Left ventricle myocardium superior (tissue), 1 donor: ENCODE results near the gene S1PR3. TPM values are rescaled to one million over a fixed set of nuclear protein-coding genes. Genes with fewer than 3 reads are reported as not detected.

Experiments used
- ATAC-seq: fragments of 200-7000 bp; cut with Tn5 transposase; one replicate; pipeline ENCODE4 v1.9.1; 2020; ENCODE audit warnings: mild to moderate bottlenecking, moderate library complexity
- DNase-seq: peaks from one replicate; pipeline ENCODE4 v3.0.0-alpha.2; 2020
- intact Hi-C: fragments of 100-400 bp; cut with micrococcal nuclease; formaldehyde crosslinking; loops from one replicate; pipeline ENCODE4 v1.11.0; 2022
- total RNA-seq: library from RNA; stranded (reverse); fragmentation: NEBNext Ultra II Directional; extraction: Animal tissue kit (Norgen Biotek cat#: 25700); gene quantifications from one replicate; pipeline ENCODE4 v1.2.1, GENCODE V29; 2021
- donor health status: DM: no; HTN: yes; CAD: no; lungs with severe emphysema.

The S1PR3 gene
- total RNA-seq, 1 donor from 2014 or later = 19.8 TPM

DNA sequence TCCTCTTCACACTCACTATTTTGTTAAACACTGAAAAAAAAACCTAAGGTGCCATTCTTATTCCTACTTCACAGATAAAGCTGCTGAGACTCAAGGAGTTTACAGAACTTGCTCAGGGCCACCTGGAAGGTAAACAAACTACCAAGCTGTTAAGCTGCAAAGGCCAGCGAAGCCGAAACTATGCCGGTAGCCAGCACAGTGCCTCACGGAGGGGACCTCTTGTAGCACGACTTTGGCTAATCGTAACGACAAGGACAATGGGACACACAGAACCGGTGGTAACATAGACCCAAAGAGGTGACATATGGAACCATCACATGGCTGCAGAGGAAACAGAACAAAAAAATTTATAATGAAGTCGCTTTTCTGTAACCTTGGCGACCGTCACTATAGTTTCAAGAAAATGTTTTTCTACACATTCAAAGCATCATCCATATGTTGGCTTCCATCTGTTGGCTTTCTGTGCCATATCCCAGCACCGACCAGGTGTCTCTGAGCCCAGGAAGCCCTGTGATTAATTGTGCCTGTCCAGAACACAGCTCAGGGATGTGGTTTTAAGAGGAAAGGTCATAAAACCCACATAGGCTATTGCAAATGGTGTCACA is 60.3 kb downstream of the S1PR3 start:
- no peak for ATAC-seq
- no peak for DNase-seq
- intact Hi-C loops = no loop called here

DNA sequence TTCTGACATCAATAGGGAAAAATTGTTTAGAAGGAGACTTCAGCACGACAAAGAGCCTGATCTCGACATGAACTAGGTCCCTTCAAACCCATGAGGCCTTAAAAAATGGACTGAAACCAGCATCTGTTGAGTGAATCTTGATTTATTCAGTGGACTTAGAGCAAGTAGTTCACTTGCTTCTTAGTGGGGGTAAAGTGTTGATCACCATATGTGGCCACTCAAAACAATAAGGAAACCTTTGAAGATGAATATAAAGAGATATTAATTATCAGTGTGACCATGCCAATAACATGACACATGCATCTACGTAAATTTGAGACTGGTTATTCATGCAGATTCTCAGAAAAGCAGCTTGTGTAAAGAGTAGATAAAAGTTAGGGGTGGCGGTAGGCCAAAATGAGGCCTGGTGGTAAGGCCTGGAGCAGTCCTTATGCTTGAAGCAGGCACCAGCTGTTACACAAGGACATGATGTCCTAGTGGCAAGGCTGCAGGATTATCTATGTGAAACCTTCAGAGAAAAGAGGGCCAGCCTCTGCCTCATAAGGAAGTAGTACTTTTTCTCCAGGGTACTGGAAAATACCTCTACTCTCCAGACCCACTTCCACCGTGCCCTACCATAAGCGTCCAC is 61.3 kb downstream of the S1PR3 start:
- ATAC-seq (peak; percentile 91), DNase-seq (peak; percentile 43)
- intact Hi-C loops = no loop called here

DNA sequence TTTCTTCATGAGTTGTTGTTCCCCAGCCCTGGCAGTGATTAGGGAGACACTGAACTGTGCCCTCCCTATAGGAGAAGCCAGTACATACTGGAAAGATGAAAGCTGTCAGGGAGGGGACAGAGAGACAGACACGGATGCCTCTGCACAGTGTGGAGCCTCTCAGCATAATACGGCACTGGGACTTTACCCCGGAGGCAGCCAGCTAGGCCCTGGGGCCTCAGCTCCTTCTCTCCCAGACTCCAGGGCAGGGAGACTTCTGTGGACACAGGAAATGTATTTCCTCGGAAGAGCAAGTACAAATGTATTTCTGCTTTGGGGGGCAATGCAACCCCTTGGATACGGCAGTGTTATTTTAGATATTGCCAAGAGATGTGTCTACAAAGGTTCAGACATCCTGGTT is 62.0 kb downstream of the S1PR3 start:
- DNase-seq (no peak), ATAC-seq (no peak)
- intact Hi-C loops = no loop called here

Other genes with a start within 250 kb of the S1PR3 start
- gene SHC3, start 187.3 kb downstream of the S1PR3 start, total RNA-seq = 0.59 TPM